Liver (tissue), 9 donors: ENCODE data around the gene TRPM2. TPM values are rescaled to one million over a fixed set of nuclear protein-coding genes. Genes with fewer than 3 reads are reported as not detected.

Experiments used
- DNase-seq: peaks from one replicate; pipeline ENCODE4 v3.0.0-alpha.2; 2017; ENCODE audit warnings: low spot score
- H3K27ac ChIP-seq, 2 donors: one replicate each; pipeline ENCODE4 v1.7.0; 2013; ENCODE audit warnings: inconsistent platforms in 2 of 2, low read length in 2 of 2, control low read depth in 1 of 2, low read depth in 1 of 2, mild to moderate bottlenecking in 1 of 2
- H3K27me3 ChIP-seq, 4 donors: one replicate each; pipeline versions ENCODE4 v1.6.1 to v1.7.0; 2013; ENCODE audit warnings: low read length in 3 of 4, inconsistent platforms in 1 of 4, mild to moderate bottlenecking in 1 of 4, moderate library complexity in 1 of 4; ENCODE audit not compliant: control insufficient read depth in 4 of 4, insufficient read depth in 4 of 4
- H3K36me3 ChIP-seq, 4 donors: one replicate each; pipeline versions ENCODE4 v1.6.1 to v1.7.0; 2013; ENCODE audit warnings: low read length in 3 of 4, mild to moderate bottlenecking in 3 of 4, low read depth in 1 of 4, moderate library complexity in 1 of 4; ENCODE audit not compliant: control insufficient read depth in 4 of 4, insufficient read depth in 3 of 4
- H3K4me1 ChIP-seq, 4 donors: one replicate each; pipeline versions ENCODE4 v1.6.1 to v1.7.0; 2013; ENCODE audit warnings: low read length in 3 of 4, mild to moderate bottlenecking in 3 of 4, moderate library complexity in 1 of 4; ENCODE audit not compliant: control insufficient read depth in 4 of 4, insufficient read depth in 4 of 4
- H3K4me3 ChIP-seq, 3 donors: one replicate each; pipeline versions ENCODE4 v1.6.1 to v1.7.0; 2013; ENCODE audit warnings: low read length in 3 of 3, control low read depth in 1 of 3, low read depth in 1 of 3, mild to moderate bottlenecking in 1 of 3
- H3K9ac ChIP-seq, 2 donors: one replicate each; pipeline ENCODE4 v1.7.0; 2013; ENCODE audit warnings: low read length in 2 of 2, mild to moderate bottlenecking in 2 of 2, moderate library complexity in 2 of 2, control low read depth in 1 of 2, low read depth in 1 of 2
- H3K9me3 ChIP-seq, 4 donors: one replicate each; pipeline versions ENCODE4 v1.6.1 to v1.7.0; 2013; ENCODE audit warnings: low read length in 3 of 4; ENCODE audit not compliant: control insufficient read depth in 4 of 4
- CTCF ChIP-seq: fragments of 150-350 bp; IDR thresholded peaks from 2 replicates; pipeline ENCODE4 v1.5.1; 2017; ENCODE audit warnings: improper control_type of control experiment, low read depth, low read length; ENCODE audit not compliant: missing input control
- EGR1 ChIP-seq, 2 donors: IDR thresholded peaks; 2 replicates each; pipeline ENCODE4 v1.6.1; 2016 to 2018; ENCODE audit warnings: antibody characterized with exemption in 2 of 2, low read depth in 2 of 2
- FOXA1 ChIP-seq: IDR thresholded peaks from 2 replicates; pipeline ENCODE4 v1.6.1; 2016; ENCODE audit warnings: antibody characterized with exemption
- FOXA2 ChIP-seq: IDR thresholded peaks from 2 replicates; pipeline ENCODE4 v1.6.1; 2016; ENCODE audit warnings: antibody characterized with exemption
- GABPA ChIP-seq, 2 donors: IDR thresholded peaks in 1 of 2; conservative IDR thresholded peaks in 1 of 2; 2 replicates each; pipeline ENCODE4 v1.6.1; 2016; ENCODE audit warnings: antibody characterized with exemption in 2 of 2, mild to moderate bottlenecking in 1 of 2, moderate library complexity in 1 of 2
- HNF4G ChIP-seq: IDR thresholded peaks from 2 replicates; pipeline ENCODE4 v1.6.1; 2016; ENCODE audit warnings: antibody characterized with exemption
- JUND ChIP-seq, 2 donors: IDR thresholded peaks; 2 replicates each; pipeline ENCODE4 v1.6.1; 2016; ENCODE audit warnings: antibody characterized with exemption in 2 of 2
- MAX ChIP-seq: IDR thresholded peaks from 2 replicates; pipeline ENCODE4 v1.6.1; 2016; ENCODE audit warnings: antibody characterized with exemption
- RAD21 ChIP-seq, 2 donors: IDR thresholded peaks; 2 replicates each; pipeline ENCODE4 v1.6.1; 2016; ENCODE audit warnings: antibody characterized with exemption in 2 of 2, mild to moderate bottlenecking in 2 of 2
- RXRA ChIP-seq, 2 donors: IDR thresholded peaks; 2 replicates each; pipeline ENCODE4 v1.6.1; 2017 to 2018; ENCODE audit warnings: antibody characterized with exemption in 2 of 2, mild to moderate bottlenecking in 1 of 2
- TAF1 ChIP-seq: conservative IDR thresholded peaks from 2 replicates; pipeline ENCODE4 v1.6.1; 2016; ENCODE audit warnings: antibody characterized with exemption, mild to moderate bottlenecking
- YY1 ChIP-seq: IDR thresholded peaks from 2 replicates; pipeline ENCODE4 v1.6.1; 2016; ENCODE audit warnings: antibody characterized with exemption, mild to moderate bottlenecking
- WGBS: extraction: QIAGEN DNeasy Blood & Tissue Kit; methylation state at CpG from one replicate; pipeline ENCODE4 v1.1.7; 2013; 5-methylcytosine and 5-hydroxymethylcytosine counted together
- polyA plus RNA-seq, 2 donors: library from polyadenylated mRNA; stranded (reverse) in 1 of 2; unstranded in 1 of 2; fragments of 200-250 nt in 1 of 2; fragments of >200 nt in 1 of 2; fragmentation: Nextera tagmentation in 1 of 2; extraction: Ambion mirVana in 1 of 2; gene quantifications; one replicate each; pipeline versions ENCODE4 v1.2.1 to v1.2.3, GENCODE V29; 2013 to 2015
- total RNA-seq, 2 donors: library from RNA; depleted of rRNA; stranded (reverse); fragments of >200 nt; gene quantifications; one replicate each; pipeline ENCODE4 v1.2.3, GENCODE V29; 2014
- TF ChIP-seq, protein P1 (sequence below): IDR thresholded peaks from 2 replicates; pipeline ENCODE4 v1.6.1; 2016; ENCODE audit warnings: antibody characterized with exemption, mild to moderate bottlenecking
- TF ChIP-seq, protein P2 (sequence below): IDR thresholded peaks from 2 replicates; pipeline ENCODE4 v1.6.1; 2016; ENCODE audit warnings: antibody characterized with exemption
- donor health status: healthy.
- donor health status: healthy.
- donor health status: healthy.
- donor health status: healthy.
- donor health status: healthy.

The TRPM2 gene
- total and polyA plus RNA-seq, 4 donors = 0.43 to 1.3 (median 0.63) TPM

GRCh38 chr21:44434936-44435635, 81.7 kb downstream of the TRPM2 start:
- Histone ChIP-seq H3K27me3 (no peaks in the 10 kb centered on the region), H3K9ac (no peak overlapping the region), H3K27ac (no peak overlapping the region), H3K9me3 (no peaks in the 10 kb centered on the region), H3K4me1 (peaks cover 0 to 12% (median 7%) of the 10 kb centered on the region in 4 donors), H3K36me3 (no peaks in the 10 kb centered on the region), H3K4me3 (no peak overlapping the region)
- no peak for DNase-seq
- TF ChIP-seq HNF4G = no peak
- TF ChIP-seq GABPA (IDR thresholded peaks at IDR 0.05 in 1 of 2, conservative IDR thresholded peaks at IDR 0.05 in 1 of 2) = no peak
- no peak for TF ChIP-seq MAX
- TF ChIP-seq FOXA1 = no peak
- TF ChIP-seq, protein P1, sequence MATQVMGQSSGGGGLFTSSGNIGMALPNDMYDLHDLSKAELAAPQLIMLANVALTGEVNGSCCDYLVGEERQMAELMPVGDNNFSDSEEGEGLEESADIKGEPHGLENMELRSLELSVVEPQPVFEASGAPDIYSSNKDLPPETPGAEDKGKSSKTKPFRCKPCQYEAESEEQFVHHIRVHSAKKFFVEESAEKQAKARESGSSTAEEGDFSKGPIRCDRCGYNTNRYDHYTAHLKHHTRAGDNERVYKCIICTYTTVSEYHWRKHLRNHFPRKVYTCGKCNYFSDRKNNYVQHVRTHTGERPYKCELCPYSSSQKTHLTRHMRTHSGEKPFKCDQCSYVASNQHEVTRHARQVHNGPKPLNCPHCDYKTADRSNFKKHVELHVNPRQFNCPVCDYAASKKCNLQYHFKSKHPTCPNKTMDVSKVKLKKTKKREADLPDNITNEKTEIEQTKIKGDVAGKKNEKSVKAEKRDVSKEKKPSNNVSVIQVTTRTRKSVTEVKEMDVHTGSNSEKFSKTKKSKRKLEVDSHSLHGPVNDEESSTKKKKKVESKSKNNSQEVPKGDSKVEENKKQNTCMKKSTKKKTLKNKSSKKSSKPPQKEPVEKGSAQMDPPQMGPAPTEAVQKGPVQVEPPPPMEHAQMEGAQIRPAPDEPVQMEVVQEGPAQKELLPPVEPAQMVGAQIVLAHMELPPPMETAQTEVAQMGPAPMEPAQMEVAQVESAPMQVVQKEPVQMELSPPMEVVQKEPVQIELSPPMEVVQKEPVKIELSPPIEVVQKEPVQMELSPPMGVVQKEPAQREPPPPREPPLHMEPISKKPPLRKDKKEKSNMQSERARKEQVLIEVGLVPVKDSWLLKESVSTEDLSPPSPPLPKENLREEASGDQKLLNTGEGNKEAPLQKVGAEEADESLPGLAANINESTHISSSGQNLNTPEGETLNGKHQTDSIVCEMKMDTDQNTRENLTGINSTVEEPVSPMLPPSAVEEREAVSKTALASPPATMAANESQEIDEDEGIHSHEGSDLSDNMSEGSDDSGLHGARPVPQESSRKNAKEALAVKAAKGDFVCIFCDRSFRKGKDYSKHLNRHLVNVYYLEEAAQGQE = no peak
- TF ChIP-seq RXRA (IDR thresholded peaks at IDR 0.05) = no peak
- TF ChIP-seq, protein P2, sequence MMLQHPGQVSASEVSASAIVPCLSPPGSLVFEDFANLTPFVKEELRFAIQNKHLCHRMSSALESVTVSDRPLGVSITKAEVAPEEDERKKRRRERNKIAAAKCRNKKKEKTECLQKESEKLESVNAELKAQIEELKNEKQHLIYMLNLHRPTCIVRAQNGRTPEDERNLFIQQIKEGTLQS = no peak
- no peak for TF ChIP-seq CTCF
- TF ChIP-seq YY1 = no peak
- TF ChIP-seq RAD21 (IDR thresholded peaks at IDR 0.05) = no peak
- TF ChIP-seq FOXA2 = no peak
- TF ChIP-seq EGR1 (IDR thresholded peaks at IDR 0.05; ENCODE audit: low read depth in 2 of 2) = no peak
- no peak for TF ChIP-seq TAF1
- WGBS = 88% methylated on average over 28 of the region's 28 CpGs

GRCh38 chr21:44436111-44436611, 82.7 kb downstream of the TRPM2 start:
- no peak overlapping the region for H3K4me3 ChIP-seq
- no peak for TF ChIP-seq JUND (IDR thresholded peaks at IDR 0.05)
- no peak overlapping the region for H3K27ac ChIP-seq
- whole genome bisulfite sequencing = 95% methylated on average over 13 of the region's 13 CpGs
- H3K27me3 ChIP-seq = no peaks in the 10 kb centered on the region
- no peaks in the 10 kb centered on the region for H3K36me3 ChIP-seq
- peaks cover 0 to 12% (median 7%) of the 10 kb centered on the region in 4 donors for H3K4me1 ChIP-seq
- no peak overlapping the region for H3K9ac ChIP-seq
- H3K9me3 ChIP-seq = no peaks in the 10 kb centered on the region
- DNase-seq = no peak
